Measurements from ENCODE around the gene VPS8. TPM values are rescaled to one million over a fixed set of nuclear protein-coding genes. Genes with fewer than 3 reads are reported as not detected.

VPS8 gene
- total RNA-seq, 1 experiment from 2014 or later = 39.7 TPM

DNA sequence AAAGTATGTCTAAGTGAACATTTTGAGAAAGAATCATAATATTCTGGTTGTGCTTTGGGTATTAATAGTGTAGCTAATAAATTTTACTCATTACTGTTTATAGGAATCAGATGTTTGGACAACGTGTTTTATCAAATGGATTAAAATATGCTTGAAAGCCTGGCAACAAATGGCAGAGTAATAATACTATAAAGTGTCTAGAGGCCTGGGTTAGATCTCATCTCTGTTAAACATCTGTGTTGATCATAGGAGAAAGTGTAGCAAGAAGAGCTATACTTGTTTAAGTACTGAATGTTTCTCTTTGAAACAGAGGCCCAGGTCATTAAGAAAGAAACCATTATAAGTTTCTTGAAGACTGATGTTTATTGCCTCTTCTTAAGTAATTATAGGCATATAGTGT, 30.5 kb downstream of the VPS8 start:
- H3K56ac ChIP-seq (ENCODE audit: insufficient read length, low read depth, low read length) = no peak overlapping the region
- H3K4ac ChIP-seq (ENCODE audit: low read depth, low read length) = no peak overlapping the region
- no peaks in the 10 kb centered on the region for H3K79me2 ChIP-seq (ENCODE audit: insufficient read depth, low read length)
- no peaks in the 10 kb centered on the region for H4K20me1 ChIP-seq (ENCODE audit: control insufficient read depth, insufficient read depth, insufficient read length)
- no CpG with 5 or more reads among the region's 1 CpG for WGBS (ENCODE audit: extremely low coverage, insufficient read length, low lambda C conversion rate)
- no peak overlapping the region for H4K8ac ChIP-seq (replicated peaks; ENCODE audit: insufficient read length, low read depth, low read length)
- no peak overlapping the region for H2AK5ac ChIP-seq (ENCODE audit: insufficient read length, low read length)
- TF ChIP-seq, protein P1, sequence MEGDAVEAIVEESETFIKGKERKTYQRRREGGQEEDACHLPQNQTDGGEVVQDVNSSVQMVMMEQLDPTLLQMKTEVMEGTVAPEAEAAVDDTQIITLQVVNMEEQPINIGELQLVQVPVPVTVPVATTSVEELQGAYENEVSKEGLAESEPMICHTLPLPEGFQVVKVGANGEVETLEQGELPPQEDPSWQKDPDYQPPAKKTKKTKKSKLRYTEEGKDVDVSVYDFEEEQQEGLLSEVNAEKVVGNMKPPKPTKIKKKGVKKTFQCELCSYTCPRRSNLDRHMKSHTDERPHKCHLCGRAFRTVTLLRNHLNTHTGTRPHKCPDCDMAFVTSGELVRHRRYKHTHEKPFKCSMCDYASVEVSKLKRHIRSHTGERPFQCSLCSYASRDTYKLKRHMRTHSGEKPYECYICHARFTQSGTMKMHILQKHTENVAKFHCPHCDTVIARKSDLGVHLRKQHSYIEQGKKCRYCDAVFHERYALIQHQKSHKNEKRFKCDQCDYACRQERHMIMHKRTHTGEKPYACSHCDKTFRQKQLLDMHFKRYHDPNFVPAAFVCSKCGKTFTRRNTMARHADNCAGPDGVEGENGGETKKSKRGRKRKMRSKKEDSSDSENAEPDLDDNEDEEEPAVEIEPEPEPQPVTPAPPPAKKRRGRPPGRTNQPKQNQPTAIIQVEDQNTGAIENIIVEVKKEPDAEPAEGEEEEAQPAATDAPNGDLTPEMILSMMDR (conservative IDR thresholded peaks at IDR 0.05) = no peak
- no peak overlapping the region for H2BK5ac ChIP-seq (ENCODE audit: insufficient read length, low read length)
- no peak overlapping the region for H3K27ac ChIP-seq (ENCODE audit: insufficient read length, low read depth, low read length)
- H3K18ac ChIP-seq (ENCODE audit: insufficient read length, low read depth, low read length) = no peak overlapping the region
- Mint-ChIP-seq H3K27ac (no peak overlapping the region), H3K9me3 (no peaks in the 10 kb centered on the region), H3K4me1 (no peaks in the 10 kb centered on the region), H3K36me3 (ENCODE audit: insufficient read depth in 1 of 3, low read depth in 3 of 3) (no peaks in the 10 kb centered on the region; a peak in 1 of 7 replicates), H3K27me3 (ENCODE audit: low read depth) (no peaks in the 10 kb centered on the region), H3K4me3 (no peak overlapping the region)
- H3K23ac ChIP-seq (ENCODE audit: insufficient read length, low read depth, low read length) = no peak overlapping the region
- no peak overlapping the region for H3K9ac ChIP-seq (ENCODE audit: extremely low read depth, insufficient read length, low read length)
- no peak overlapping the region for H2BK12ac ChIP-seq (ENCODE audit: insufficient read length, low read depth, low read length)
- no peak overlapping the region for H2BK15ac ChIP-seq (ENCODE audit: low read depth, low read length)
- no peaks in the 10 kb centered on the region for H3K4me1 ChIP-seq (ENCODE audit: insufficient read depth, low read length)
- no peaks in the 10 kb centered on the region for H3K23me2 ChIP-seq (ENCODE audit: insufficient read length, low read depth, low read length, poor library complexity, severe bottlenecking)
- H3K27me3 ChIP-seq (ENCODE audit: insufficient read depth, low read length) = no peaks in the 10 kb centered on the region
- no peak overlapping the region for H2AFZ ChIP-seq (ENCODE audit: low read length)
- no peak overlapping the region for H4K91ac ChIP-seq (ENCODE audit: insufficient read length, low read depth, low read length)
- no peak overlapping the region for H3K4me2 ChIP-seq (ENCODE audit: insufficient read depth, insufficient read length, low read length)
- DNase-seq = no peak
- no peak overlapping the region for H2BK20ac ChIP-seq (ENCODE audit: low read depth, low read length, poor library complexity, severe bottlenecking)
- no peak overlapping the region for H2BK120ac ChIP-seq (ENCODE audit: low read depth, low read length, poor library complexity, severe bottlenecking)
- no peak overlapping the region for H3K14ac ChIP-seq (ENCODE audit: insufficient read depth, low read length)
- no peak overlapping the region for H3T11ph ChIP-seq (ENCODE audit: low read length)
- H3K9me3 ChIP-seq (ENCODE audit: control insufficient read depth, low read depth, low read length) = no peaks in the 10 kb centered on the region
- H3K79me1 ChIP-seq (ENCODE audit: insufficient read depth, low read depth, low read length, poor library complexity, severe bottlenecking) = no peaks in the 10 kb centered on the region
- no peak overlapping the region for H4K5ac ChIP-seq (ENCODE audit: insufficient read length, low read depth, low read length)
